ENCODE measurements around the gene GPX6. TPM values are rescaled to one million over a fixed set of nuclear protein-coding genes. Genes with fewer than 3 reads are reported as not detected.

GPX6 gene
- total RNA-seq, 1 experiment from 2014 or later, result not detected

DNA sequence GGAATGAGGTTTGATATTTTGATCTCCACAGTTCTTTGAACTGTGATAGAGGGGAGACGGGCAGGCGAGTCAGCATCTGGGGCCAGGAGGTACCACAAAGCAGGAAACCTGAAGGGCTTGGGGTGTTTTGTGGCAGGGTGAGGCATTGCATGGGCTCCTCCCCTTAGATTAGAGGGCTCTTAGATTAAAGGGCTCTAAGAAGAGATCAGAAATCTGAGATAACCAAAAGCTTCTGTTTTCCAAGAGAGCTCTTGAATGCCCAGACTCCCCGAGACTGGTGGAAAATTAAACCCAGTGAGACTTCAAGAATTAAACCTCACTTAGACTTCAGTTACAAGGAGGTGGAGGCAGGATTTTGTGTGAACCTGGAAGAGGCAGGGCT lies 7.6 kb upstream of the GPX6 start:
- RAD21 ChIA-PET (ENCODE audit: low non-redundant PET in 1 of 2, low total read pairs in 2 of 2, uncharacterized antibody in 2 of 2, unreplicated experiment in 2 of 2), result no interaction called here

More for the DNA sequence above, 7.6 kb upstream of the GPX6 start:
- Histone ChIP-seq H3K4me2 (ENCODE audit: low read length) (no peak overlapping the region), H3K4me1 (ENCODE audit: control insufficient read depth in 1 of 2, insufficient read depth in 2 of 2, low read length in 2 of 2) (peaks cover 6 to 7% of the 10 kb centered on the region in 2 experiments; a peak in 2 of 4 replicates), H3K36me3 (ENCODE audit: control insufficient read depth in 1 of 2, insufficient read depth in 2 of 2, low read length in 2 of 2) (no peaks in the 10 kb centered on the region), H2AFZ (ENCODE audit: low read depth, low read length, poor library complexity, severe bottlenecking) (peak overlapping the region; percentile 72), H3K9me3 (ENCODE audit: control insufficient read depth in 1 of 2, insufficient read depth in 1 of 2, low read depth in 1 of 2, low read length in 2 of 2) (no peaks in the 10 kb centered on the region), H4K20me1 (ENCODE audit: insufficient read depth) (no peaks in the 10 kb centered on the region), H3K27me3 (ENCODE audit: insufficient read depth, low read length) (no peaks in the 10 kb centered on the region), H3K4me3 (replicated peaks in 1 of 2; ENCODE audit: low read depth in 1 of 2, low read length in 2 of 2) (no peak overlapping the region), H3K79me2 (ENCODE audit: insufficient read depth, low read length) (no peaks in the 10 kb centered on the region), H3K27ac (ENCODE audit: low read depth, low read length) (no peak overlapping the region), H3K9ac (ENCODE audit: low read length) (no peak overlapping the region), H3K9me2 (ENCODE audit: insufficient read depth) (no peaks in the 10 kb centered on the region)
- ATAC-seq, result peak; percentile 88
- intact Hi-C loops (cut with micrococcal nuclease), result no loop called here
- CTCF ChIA-PET, result interaction anchor here (1.4 kb wide), 1 partner anchor 8 kb away, joined by 4 read pairs; no protein-coding TSS in a partner anchor
- POLR2A ChIA-PET, result no interaction called here
- TF ChIP-seq RAD21 (IDR thresholded peaks at IDR 0.05; ENCODE audit: low read depth) (no peak), SIN3A (IDR thresholded peaks at IDR 0.05; ENCODE audit: low read depth) (no peak), CBX3 (IDR thresholded peaks at IDR 0.05; ENCODE audit: low read depth) (no peak)
- TF ChIP-seq, protein P1, sequence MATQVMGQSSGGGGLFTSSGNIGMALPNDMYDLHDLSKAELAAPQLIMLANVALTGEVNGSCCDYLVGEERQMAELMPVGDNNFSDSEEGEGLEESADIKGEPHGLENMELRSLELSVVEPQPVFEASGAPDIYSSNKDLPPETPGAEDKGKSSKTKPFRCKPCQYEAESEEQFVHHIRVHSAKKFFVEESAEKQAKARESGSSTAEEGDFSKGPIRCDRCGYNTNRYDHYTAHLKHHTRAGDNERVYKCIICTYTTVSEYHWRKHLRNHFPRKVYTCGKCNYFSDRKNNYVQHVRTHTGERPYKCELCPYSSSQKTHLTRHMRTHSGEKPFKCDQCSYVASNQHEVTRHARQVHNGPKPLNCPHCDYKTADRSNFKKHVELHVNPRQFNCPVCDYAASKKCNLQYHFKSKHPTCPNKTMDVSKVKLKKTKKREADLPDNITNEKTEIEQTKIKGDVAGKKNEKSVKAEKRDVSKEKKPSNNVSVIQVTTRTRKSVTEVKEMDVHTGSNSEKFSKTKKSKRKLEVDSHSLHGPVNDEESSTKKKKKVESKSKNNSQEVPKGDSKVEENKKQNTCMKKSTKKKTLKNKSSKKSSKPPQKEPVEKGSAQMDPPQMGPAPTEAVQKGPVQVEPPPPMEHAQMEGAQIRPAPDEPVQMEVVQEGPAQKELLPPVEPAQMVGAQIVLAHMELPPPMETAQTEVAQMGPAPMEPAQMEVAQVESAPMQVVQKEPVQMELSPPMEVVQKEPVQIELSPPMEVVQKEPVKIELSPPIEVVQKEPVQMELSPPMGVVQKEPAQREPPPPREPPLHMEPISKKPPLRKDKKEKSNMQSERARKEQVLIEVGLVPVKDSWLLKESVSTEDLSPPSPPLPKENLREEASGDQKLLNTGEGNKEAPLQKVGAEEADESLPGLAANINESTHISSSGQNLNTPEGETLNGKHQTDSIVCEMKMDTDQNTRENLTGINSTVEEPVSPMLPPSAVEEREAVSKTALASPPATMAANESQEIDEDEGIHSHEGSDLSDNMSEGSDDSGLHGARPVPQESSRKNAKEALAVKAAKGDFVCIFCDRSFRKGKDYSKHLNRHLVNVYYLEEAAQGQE (IDR thresholded peaks at IDR 0.05; ENCODE audit: low read depth), result no peak
- DNase-seq (ENCODE audit: low read depth, low spot score), result no peak
- no TSS peak for BruUV-seq (replicated peaks)

Measured in HCT116 (cell line).